Keratinocyte (primary cell): Measurements from ENCODE around the gene ZNF691. TPM values are rescaled to one million over a fixed set of nuclear protein-coding genes. Genes with fewer than 3 reads are reported as not detected.
"Not testable (repeated sequence)": the region's sequence is repeated elsewhere in the genome, so short reads cannot be mapped to it uniquely, and the experiment has no call there.

ENCODE experiments used
- DNase-seq: peaks from one replicate; pipeline ENCODE4 v3.0.0-alpha.2; 2011; ENCODE audit warnings: low read depth, missing footprints, low spot score
- FAIRE-seq: peaks from 2 replicates; lab custom pipeline; 2011; peaks lifted over from hg19 to GRCh38; lab: Jason Lieb, UNC
- H2AFZ ChIP-seq: 2 replicates; pipeline ENCODE4 v1.6.0; 2012; ENCODE audit warnings: low read length, control low read depth, inconsistent platforms; ENCODE audit not compliant: control insufficient read depth
- H3K27ac ChIP-seq: 2 replicates; pipeline ENCODE4 v1.5.1; 2011; ENCODE audit warnings: low read length; ENCODE audit not compliant: control insufficient read depth, insufficient read depth
- H3K27me3 ChIP-seq: 3 replicates; pipeline ENCODE4 v1.6.0; 2011; ENCODE audit warnings: low read length; ENCODE audit not compliant: control insufficient read depth, insufficient read depth; ENCODE audit errors: extremely low read depth
- H3K36me3 ChIP-seq, 2 experiments: 2 replicates in 1 of 2; 3 replicates in 1 of 2; pipeline ENCODE4 v1.5.1; 2011; ENCODE audit warnings: low read length in 2 of 2, mild to moderate bottlenecking in 1 of 2; ENCODE audit not compliant: control insufficient read depth in 2 of 2, insufficient read depth in 2 of 2; ENCODE audit errors: extremely low read depth in 1 of 2
- H3K4me1 ChIP-seq: 3 replicates; pipeline ENCODE4 v1.5.1; 2011; ENCODE audit warnings: low read length; ENCODE audit not compliant: control insufficient read depth, insufficient read depth; ENCODE audit errors: extremely low read depth
- H3K4me2 ChIP-seq: 3 replicates; pipeline ENCODE4 v1.6.0; 2011; ENCODE audit warnings: low read depth, low read length; ENCODE audit not compliant: control insufficient read depth, insufficient read depth; ENCODE audit errors: extremely low read depth
- H3K4me3 ChIP-seq, 3 experiments: fragments of 200-600 bp in 1 of 3; sonication (generic) in 1 of 3; 2 replicates in 2 of 3; 3 replicates in 1 of 3; pipeline ENCODE4 v1.5.1; 2011 to 2016; ENCODE audit warnings: low read length in 3 of 3, mild to moderate bottlenecking in 3 of 3, control low read depth in 2 of 3, inconsistent platforms in 1 of 3, low read depth in 1 of 3, mixed read lengths in 1 of 3, mixed run types in 1 of 3, moderate library complexity in 1 of 3; ENCODE audit not compliant: control insufficient read depth in 2 of 3, insufficient read depth in 2 of 3; ENCODE audit errors: extremely low read depth in 1 of 3
- H3K79me2 ChIP-seq: 2 replicates; pipeline ENCODE4 v1.6.0; 2012; ENCODE audit warnings: low read length; ENCODE audit not compliant: control insufficient read depth, insufficient read depth
- H3K9ac ChIP-seq: 3 replicates; pipeline ENCODE4 v1.6.0; 2011; ENCODE audit warnings: low read length; ENCODE audit not compliant: control insufficient read depth, insufficient read depth; ENCODE audit errors: extremely low read depth
- H3K9me1 ChIP-seq: 3 replicates; pipeline ENCODE4 v1.6.0; 2011; ENCODE audit warnings: low read length; ENCODE audit not compliant: control insufficient read depth, insufficient read depth; ENCODE audit errors: extremely low read depth
- H3K9me3 ChIP-seq: 2 replicates; pipeline ENCODE4 v1.5.1; 2012; ENCODE audit warnings: low read depth, low read length; ENCODE audit not compliant: control insufficient read depth
- H4K20me1 ChIP-seq: 3 replicates; pipeline ENCODE4 v1.6.0; 2011; ENCODE audit warnings: low read length; ENCODE audit not compliant: control insufficient read depth, insufficient read depth; ENCODE audit errors: extremely low read depth
- CTCF ChIP-seq, 3 experiments: IDR thresholded peaks in 1 of 3; conservative IDR thresholded peaks in 1 of 3; optimal IDR thresholded peaks in 1 of 3; 2 replicates in 2 of 3; 3 replicates in 1 of 3; pipeline versions ENCODE3 to v1.5.1; 2011; ENCODE audit warnings: low read length in 3 of 3, mild to moderate bottlenecking in 3 of 3, moderate library complexity in 2 of 3, control low read depth in 1 of 3, inconsistent platforms in 1 of 3; ENCODE audit not compliant: insufficient read depth in 2 of 3; ENCODE audit errors: extremely low read depth in 1 of 3
- EZH2 ChIP-seq: IDR thresholded peaks from one replicate; pipeline ENCODE4 v1.6.1; 2012; ENCODE audit warnings: inconsistent platforms, mild to moderate bottlenecking, low read length, moderate library complexity
- dilution Hi-C: fragments of 300-500 bp; cut with MboI; formaldehyde crosslinking; loops from one replicate; pipeline ENCODE4 v1.7.0; 2020; ENCODE audit warnings: low sequenced_read_pairs; ENCODE audit not compliant: extremely low pct_ligation_motif_present
- polyA plus RNA-seq, 5 experiments: library from polyadenylated mRNA; depleted of rRNA in 3 of 5; stranded (reverse) in 3 of 5; stranded (forward) in 1 of 5; unstranded in 1 of 5; fragments of >200 nt; gene quantifications; 1 replicate in 1 of 5; 2 replicates in 3 of 5; 3 replicates in 1 of 5; pipeline versions ENCODE4 v1.2.1 to v1.2.3, GENCODE V29; 2011 to 2012; ENCODE audit warnings: missing spikeins in 2 of 5, low read depth in 1 of 5, low replicate concordance in 1 of 5

The ZNF691 gene
- polyA plus RNA-seq, 1 donor (not counting 4 experiments of a cell fraction or from before 2014, with no cell fraction given) = 3.8 TPM

- no peak overlapping the region for H3K9ac ChIP-seq
- FAIRE-seq (no peak), DNase-seq (no peak)
- no peaks in the 10 kb centered on the region for H3K9me1 ChIP-seq
- no peaks in the 10 kb centered on the region for H3K4me1 ChIP-seq
- no peaks in the 10 kb centered on the region for H3K27me3 ChIP-seq
- H3K9me3 ChIP-seq = no peaks in the 10 kb centered on the region
- H3K27ac ChIP-seq = no peak overlapping the region
- no peak for TF ChIP-seq CTCF (optimal IDR thresholded peaks at IDR 0.05 in 1 of 3, IDR thresholded peaks at IDR 0.05 in 1 of 3, conservative IDR thresholded peaks at IDR 0.05 in 1 of 3; ENCODE audit: extremely low read depth in 1 of 3, insufficient read depth in 2 of 3, low read length in 3 of 3)
- TF ChIP-seq EZH2 = no peak
- no peak overlapping the region for H3K4me2 ChIP-seq
- H3K36me3 ChIP-seq = no peaks in the 10 kb centered on the region
- H2AFZ ChIP-seq = no peak overlapping the region
- dilution Hi-C loops = no loop called here
- H3K4me3 ChIP-seq = no peak overlapping the region
- no peaks in the 10 kb centered on the region for H3K79me2 ChIP-seq
- H4K20me1 ChIP-seq = no peaks in the 10 kb centered on the region
These were observed 42.9 kb downstream of the ZNF691 start for GRCh38 chr1:42889264-42889663.

GRCh38 chr1:42891465-42892138 lies 45.2 kb downstream of the ZNF691 start:
- Histone ChIP-seq H3K27ac (no peak overlapping the region), H3K9ac (no peak overlapping the region), H3K4me1 (no peaks in the 10 kb centered on the region), H3K36me3 (no peaks in the 10 kb centered on the region), H3K4me3 (no peak overlapping the region), H2AFZ (no peak overlapping the region), H4K20me1 (no peaks in the 10 kb centered on the region), H3K79me2 (no peaks in the 10 kb centered on the region), H3K9me1 (no peaks in the 10 kb centered on the region), H3K27me3 (no peaks in the 10 kb centered on the region), H3K9me3 (no peaks in the 10 kb centered on the region), H3K4me2 (no peak overlapping the region)
- DNase-seq (no peak), FAIRE-seq (no peak)
- dilution Hi-C loops = no loop called here
- TF ChIP-seq CTCF (optimal IDR thresholded peaks at IDR 0.05 in 1 of 3, IDR thresholded peaks at IDR 0.05 in 1 of 3, conservative IDR thresholded peaks at IDR 0.05 in 1 of 3; ENCODE audit: extremely low read depth in 1 of 3, insufficient read depth in 2 of 3, low read length in 3 of 3) (no peak), EZH2 (no peak)

- H3K27ac ChIP-seq, H4K20me1 ChIP-seq, H3K4me3 ChIP-seq, H3K4me2 ChIP-seq, FAIRE-seq, DNase-seq, H3K9me1 ChIP-seq, dilution Hi-C loops, H3K4me1 ChIP-seq, H3K9me3 ChIP-seq, H2AFZ ChIP-seq, H3K79me2 ChIP-seq, H3K27me3 ChIP-seq, H3K9ac ChIP-seq, H3K36me3 ChIP-seq: not testable (repeated sequence)
These were observed 53.5 kb downstream of the ZNF691 start for GRCh38 chr1:42899960-42900359.
